IMR-90 (cell line): ENCODE measurements around the gene ATG2A. TPM values are rescaled to one million over a fixed set of nuclear protein-coding genes. Genes with fewer than 3 reads are reported as not detected.

Experiments
- CEBPB ChIP-seq: IDR thresholded peaks from 2 replicates; pipeline ENCODE4 v1.6.1; 2012; ENCODE audit warnings: low read depth, low read length, improper control_type of control experiment
- CHD1 ChIP-seq: IDR thresholded peaks from 2 replicates; pipeline ENCODE4 v1.6.1; 2012; ENCODE audit warnings: low read depth, low read length, improper control_type of control experiment
- NFE2L2 ChIP-seq: fragments of 150-350 bp; IDR thresholded peaks from 2 replicates; pipeline ENCODE4 v1.6.1; 2016; ENCODE audit warnings: low read depth, mild to moderate bottlenecking, low read length
- RCOR1 ChIP-seq: IDR thresholded peaks from 2 replicates; pipeline ENCODE4 v1.6.1; 2012; ENCODE audit warnings: mild to moderate bottlenecking, low read length, improper control_type of control experiment; ENCODE audit not compliant: insufficient replicate concordance
- polyA plus RNA-seq, 3 experiments: library from polyadenylated mRNA; depleted of rRNA; stranded (reverse); fragments of >200 nt; gene quantifications; 2 replicates each; pipeline ENCODE4 v1.2.3, GENCODE V29; 2012; ENCODE audit warnings: low replicate concordance in 1 of 3
- total RNA-seq: library from RNA; depleted of rRNA; stranded (reverse); fragments of >200 nt; gene quantifications from 2 replicates; pipeline ENCODE4 v1.2.3, GENCODE V29; 2012

ATG2A gene
- total and polyA plus RNA-seq, 2 of the 4 experiments (the other 2 are of a cell fraction), result 3.2 to 10.5 TPM

- no peak for TF ChIP-seq NFE2L2
- TF ChIP-seq RCOR1, result peak; percentile 16
- TF ChIP-seq CEBPB, result peak; percentile 63
- TF ChIP-seq CHD1, result no peak
Observed at GRCh38 chr11:64923944-64924909, 7.2 kb upstream of the ATG2A start, which contains the start of gene PPP2R5B (continued).
